ENCODE results near the gene G3BP2. TPM values are rescaled to one million over a fixed set of nuclear protein-coding genes. Genes with fewer than 3 reads are reported as not detected.

The G3BP2 gene
- total and polyA plus RNA-seq, 2 experiments from 2014 or later, result 103 to 411 TPM

DNA sequence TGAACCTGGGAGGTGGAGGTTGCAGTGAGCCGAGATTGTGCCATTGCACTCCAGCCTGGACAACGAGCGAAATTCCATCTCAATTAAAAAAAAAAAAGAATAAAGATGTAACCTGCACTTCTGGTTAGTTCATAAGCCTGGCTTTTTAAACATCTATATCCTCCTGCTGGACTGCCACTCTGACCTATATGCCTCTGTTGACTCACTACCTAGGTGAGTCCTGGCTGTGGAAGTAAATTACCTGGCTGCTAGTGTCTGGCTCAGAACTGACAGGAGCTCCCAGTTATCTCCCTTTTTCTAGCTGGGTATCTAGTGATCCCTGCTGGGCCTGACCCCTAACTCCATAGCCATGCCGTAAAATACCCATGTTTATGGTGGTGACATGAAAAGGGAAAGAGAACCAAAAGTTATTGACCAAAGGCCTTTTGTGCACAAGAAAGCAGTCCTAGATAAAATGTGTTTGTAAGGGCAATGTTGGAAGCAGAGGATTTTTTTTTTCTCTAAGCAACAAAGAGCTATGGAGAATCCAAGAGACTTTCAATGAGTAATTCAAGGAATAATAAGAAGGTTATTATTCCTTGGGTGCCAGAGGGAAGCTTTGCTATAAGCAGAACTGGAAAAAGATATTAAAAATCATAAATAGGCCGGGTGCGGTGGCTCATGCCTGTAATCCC, 10.4 kb upstream of the G3BP2 start:
- no peak overlapping the region for H3K4me2 ChIP-seq
- ATAC-seq (peak; percentile 38; the same call in 1 of the 3 replicates), DNase-seq (ENCODE audit: low spot score) (no peak)
- peaks cover 69% of the 10 kb centered on the region for H3K79me2 ChIP-seq (replicated peaks; ENCODE audit: insufficient read depth)
- H3K4me1 ChIP-seq (ENCODE audit: insufficient read depth), result no peaks in the 10 kb centered on the region; the same call in 1 of the 2 replicates
- H3K36me3 Mint-ChIP-seq (ENCODE audit: low read depth), result peaks cover 33% of the 10 kb centered on the region
- H3K27me3 ChIP-seq (ENCODE audit: insufficient read depth), result no peaks in the 10 kb centered on the region
- peaks cover 12% of the 10 kb centered on the region for H3K36me3 ChIP-seq (ENCODE audit: insufficient read depth)
- H3K27ac Mint-ChIP-seq, result peak overlapping the region; percentile 53; the same call in 1 of the 2 replicates
- H4K20me1 ChIP-seq (replicated peaks; ENCODE audit: insufficient read depth), result peaks cover 3% of the 10 kb centered on the region; the same call in 1 of the 2 replicates
- no peak overlapping the region for H3K4me3 Mint-ChIP-seq
- no peak overlapping the region for H2AFZ ChIP-seq
- peaks cover 3% of the 10 kb centered on the region; the same call in 1 of the 3 replicates for H3K4me1 Mint-ChIP-seq
- H3F3A ChIP-seq (replicated peaks; ENCODE audit: low read depth), result peaks cover 8% of the 10 kb centered on the region; the same call in 1 of the 2 replicates
- TF ChIP-seq, protein P1, sequence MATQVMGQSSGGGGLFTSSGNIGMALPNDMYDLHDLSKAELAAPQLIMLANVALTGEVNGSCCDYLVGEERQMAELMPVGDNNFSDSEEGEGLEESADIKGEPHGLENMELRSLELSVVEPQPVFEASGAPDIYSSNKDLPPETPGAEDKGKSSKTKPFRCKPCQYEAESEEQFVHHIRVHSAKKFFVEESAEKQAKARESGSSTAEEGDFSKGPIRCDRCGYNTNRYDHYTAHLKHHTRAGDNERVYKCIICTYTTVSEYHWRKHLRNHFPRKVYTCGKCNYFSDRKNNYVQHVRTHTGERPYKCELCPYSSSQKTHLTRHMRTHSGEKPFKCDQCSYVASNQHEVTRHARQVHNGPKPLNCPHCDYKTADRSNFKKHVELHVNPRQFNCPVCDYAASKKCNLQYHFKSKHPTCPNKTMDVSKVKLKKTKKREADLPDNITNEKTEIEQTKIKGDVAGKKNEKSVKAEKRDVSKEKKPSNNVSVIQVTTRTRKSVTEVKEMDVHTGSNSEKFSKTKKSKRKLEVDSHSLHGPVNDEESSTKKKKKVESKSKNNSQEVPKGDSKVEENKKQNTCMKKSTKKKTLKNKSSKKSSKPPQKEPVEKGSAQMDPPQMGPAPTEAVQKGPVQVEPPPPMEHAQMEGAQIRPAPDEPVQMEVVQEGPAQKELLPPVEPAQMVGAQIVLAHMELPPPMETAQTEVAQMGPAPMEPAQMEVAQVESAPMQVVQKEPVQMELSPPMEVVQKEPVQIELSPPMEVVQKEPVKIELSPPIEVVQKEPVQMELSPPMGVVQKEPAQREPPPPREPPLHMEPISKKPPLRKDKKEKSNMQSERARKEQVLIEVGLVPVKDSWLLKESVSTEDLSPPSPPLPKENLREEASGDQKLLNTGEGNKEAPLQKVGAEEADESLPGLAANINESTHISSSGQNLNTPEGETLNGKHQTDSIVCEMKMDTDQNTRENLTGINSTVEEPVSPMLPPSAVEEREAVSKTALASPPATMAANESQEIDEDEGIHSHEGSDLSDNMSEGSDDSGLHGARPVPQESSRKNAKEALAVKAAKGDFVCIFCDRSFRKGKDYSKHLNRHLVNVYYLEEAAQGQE (IDR thresholded peaks at IDR 0.05; ENCODE audit: unreplicated experiment), result no peak
- TF ChIP-seq JUNB (IDR thresholded peaks at IDR 0.05; ENCODE audit: unreplicated experiment) (no peak), ZNF331 (CRISPR knock-in tag; IDR thresholded peaks at IDR 0.05; ENCODE audit: low read depth) (no peak), POLR2AphosphoS5 (IDR thresholded peaks at IDR 0.05; ENCODE audit: low read depth) (no peak), STAT1 (IDR thresholded peaks at IDR 0.05; ENCODE audit: unreplicated experiment) (no peak), ZNF114 (CRISPR knock-in tag; IDR thresholded peaks at IDR 0.05) (no peak), EZH2 (IDR thresholded peaks at IDR 0.05; ENCODE audit: low read depth, unreplicated experiment) (no peak), NANOG (IDR thresholded peaks at IDR 0.05; ENCODE audit: borderline replicate concordance) (no peak), EZH2phosphoT487 (IDR thresholded peaks at IDR 0.05; ENCODE audit: unreplicated experiment) (no peak), CREB1 (CRISPR knock-in tag; IDR thresholded peaks at IDR 0.05; ENCODE audit: low read depth) (no peak)
- TF ChIP-seq, protein P2, sequence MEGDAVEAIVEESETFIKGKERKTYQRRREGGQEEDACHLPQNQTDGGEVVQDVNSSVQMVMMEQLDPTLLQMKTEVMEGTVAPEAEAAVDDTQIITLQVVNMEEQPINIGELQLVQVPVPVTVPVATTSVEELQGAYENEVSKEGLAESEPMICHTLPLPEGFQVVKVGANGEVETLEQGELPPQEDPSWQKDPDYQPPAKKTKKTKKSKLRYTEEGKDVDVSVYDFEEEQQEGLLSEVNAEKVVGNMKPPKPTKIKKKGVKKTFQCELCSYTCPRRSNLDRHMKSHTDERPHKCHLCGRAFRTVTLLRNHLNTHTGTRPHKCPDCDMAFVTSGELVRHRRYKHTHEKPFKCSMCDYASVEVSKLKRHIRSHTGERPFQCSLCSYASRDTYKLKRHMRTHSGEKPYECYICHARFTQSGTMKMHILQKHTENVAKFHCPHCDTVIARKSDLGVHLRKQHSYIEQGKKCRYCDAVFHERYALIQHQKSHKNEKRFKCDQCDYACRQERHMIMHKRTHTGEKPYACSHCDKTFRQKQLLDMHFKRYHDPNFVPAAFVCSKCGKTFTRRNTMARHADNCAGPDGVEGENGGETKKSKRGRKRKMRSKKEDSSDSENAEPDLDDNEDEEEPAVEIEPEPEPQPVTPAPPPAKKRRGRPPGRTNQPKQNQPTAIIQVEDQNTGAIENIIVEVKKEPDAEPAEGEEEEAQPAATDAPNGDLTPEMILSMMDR (conservative IDR thresholded peaks at IDR 0.05; ENCODE audit: low read depth in 2 of 2), result no peak
- TF ChIP-seq, protein P3, sequence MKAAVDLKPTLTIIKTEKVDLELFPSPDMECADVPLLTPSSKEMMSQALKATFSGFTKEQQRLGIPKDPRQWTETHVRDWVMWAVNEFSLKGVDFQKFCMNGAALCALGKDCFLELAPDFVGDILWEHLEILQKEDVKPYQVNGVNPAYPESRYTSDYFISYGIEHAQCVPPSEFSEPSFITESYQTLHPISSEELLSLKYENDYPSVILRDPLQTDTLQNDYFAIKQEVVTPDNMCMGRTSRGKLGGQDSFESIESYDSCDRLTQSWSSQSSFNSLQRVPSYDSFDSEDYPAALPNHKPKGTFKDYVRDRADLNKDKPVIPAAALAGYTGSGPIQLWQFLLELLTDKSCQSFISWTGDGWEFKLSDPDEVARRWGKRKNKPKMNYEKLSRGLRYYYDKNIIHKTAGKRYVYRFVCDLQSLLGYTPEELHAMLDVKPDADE (IDR thresholded peaks at IDR 0.05), result no peak
- TF ChIP-seq, protein P4, sequence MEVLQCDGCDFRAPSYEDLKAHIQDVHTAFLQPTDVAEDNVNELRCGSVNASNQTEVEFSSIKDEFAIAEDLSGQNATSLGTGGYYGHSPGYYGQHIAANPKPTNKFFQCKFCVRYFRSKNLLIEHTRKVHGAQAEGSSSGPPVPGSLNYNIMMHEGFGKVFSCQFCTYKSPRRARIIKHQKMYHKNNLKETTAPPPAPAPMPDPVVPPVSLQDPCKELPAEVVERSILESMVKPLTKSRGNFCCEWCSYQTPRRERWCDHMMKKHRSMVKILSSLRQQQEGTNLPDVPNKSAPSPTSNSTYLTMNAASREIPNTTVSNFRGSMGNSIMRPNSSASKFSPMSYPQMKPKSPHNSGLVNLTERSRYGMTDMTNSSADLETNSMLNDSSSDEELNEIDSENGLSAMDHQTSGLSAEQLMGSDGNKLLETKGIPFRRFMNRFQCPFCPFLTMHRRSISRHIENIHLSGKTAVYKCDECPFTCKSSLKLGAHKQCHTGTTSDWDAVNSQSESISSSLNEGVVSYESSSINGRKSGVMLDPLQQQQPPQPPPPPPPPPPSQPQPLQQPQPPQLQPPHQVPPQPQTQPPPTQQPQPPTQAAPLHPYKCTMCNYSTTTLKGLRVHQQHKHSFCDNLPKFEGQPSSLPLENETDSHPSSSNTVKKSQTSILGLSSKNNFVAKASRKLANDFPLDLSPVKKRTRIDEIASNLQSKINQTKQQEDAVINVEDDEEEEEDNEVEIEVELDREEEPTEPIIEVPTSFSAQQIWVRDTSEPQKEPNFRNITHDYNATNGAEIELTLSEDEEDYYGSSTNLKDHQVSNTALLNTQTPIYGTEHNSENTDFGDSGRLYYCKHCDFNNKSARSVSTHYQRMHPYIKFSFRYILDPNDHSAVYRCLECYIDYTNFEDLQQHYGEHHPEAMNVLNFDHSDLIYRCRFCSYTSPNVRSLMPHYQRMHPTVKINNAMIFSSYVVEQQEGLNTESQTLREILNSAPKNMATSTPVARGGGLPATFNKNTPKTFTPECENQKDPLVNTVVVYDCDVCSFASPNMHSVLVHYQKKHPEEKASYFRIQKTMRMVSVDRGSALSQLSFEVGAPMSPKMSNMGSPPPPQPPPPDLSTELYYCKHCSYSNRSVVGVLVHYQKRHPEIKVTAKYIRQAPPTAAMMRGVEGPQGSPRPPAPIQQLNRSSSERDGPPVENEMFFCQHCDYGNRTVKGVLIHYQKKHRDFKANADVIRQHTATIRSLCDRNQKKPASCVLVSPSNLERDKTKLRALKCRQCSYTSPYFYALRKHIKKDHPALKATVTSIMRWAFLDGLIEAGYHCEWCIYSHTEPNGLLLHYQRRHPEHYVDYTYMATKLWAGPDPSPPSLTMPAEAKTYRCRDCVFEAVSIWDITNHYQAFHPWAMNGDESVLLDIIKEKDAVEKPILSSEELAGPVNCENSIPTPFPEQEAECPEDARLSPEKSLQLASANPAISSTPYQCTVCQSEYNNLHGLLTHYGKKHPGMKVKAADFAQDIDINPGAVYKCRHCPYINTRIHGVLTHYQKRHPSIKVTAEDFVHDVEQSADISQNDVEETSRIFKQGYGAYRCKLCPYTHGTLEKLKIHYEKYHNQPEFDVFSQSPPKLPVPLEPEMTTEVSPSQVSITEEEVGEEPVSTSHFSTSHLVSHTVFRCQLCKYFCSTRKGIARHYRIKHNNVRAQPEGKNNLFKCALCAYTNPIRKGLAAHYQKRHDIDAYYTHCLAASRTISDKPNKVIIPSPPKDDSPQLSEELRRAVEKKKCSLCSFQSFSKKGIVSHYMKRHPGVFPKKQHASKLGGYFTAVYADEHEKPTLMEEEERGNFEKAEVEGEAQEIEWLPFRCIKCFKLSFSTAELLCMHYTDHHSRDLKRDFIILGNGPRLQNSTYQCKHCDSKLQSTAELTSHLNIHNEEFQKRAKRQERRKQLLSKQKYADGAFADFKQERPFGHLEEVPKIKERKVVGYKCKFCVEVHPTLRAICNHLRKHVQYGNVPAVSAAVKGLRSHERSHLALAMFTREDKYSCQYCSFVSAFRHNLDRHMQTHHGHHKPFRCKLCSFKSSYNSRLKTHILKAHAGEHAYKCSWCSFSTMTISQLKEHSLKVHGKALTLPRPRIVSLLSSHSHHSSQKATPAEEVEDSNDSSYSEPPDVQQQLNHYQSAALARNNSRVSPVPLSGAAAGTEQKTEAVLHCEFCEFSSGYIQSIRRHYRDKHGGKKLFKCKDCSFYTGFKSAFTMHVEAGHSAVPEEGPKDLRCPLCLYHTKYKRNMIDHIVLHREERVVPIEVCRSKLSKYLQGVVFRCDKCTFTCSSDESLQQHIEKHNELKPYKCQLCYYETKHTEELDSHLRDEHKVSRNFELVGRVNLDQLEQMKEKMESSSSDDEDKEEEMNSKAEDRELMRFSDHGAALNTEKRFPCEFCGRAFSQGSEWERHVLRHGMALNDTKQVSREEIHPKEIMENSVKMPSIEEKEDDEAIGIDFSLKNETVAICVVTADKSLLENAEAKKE (CRISPR knock-in tag; IDR thresholded peaks at IDR 0.05), result no peak
- H3K4me3 ChIP-seq, result no peak overlapping the region
- peaks cover 5% of the 10 kb centered on the region for H3K9me3 Mint-ChIP-seq
- peak overlapping the region; percentile 59; the same call in 1 of the 2 replicates for H3K27ac ChIP-seq (ENCODE audit: low read depth)
- no peaks in the 10 kb centered on the region for H3K9me2 ChIP-seq (ENCODE audit: insufficient read depth)
- H3K27me3 Mint-ChIP-seq (ENCODE audit: insufficient read depth, low read depth, poor library complexity), result peaks cover 3% of the 10 kb centered on the region
